Thymus (tissue), 11 donors: Measurements from ENCODE around the gene SINHCAF. TPM values are rescaled to one million over a fixed set of nuclear protein-coding genes. Genes with fewer than 3 reads are reported as not detected.
"Not testable (repeated sequence)": the region's sequence is repeated elsewhere in the genome, so short reads cannot be mapped to it uniquely, and the experiment has no call there.

Experiments
- DNase-seq, 9 donors: peaks; one replicate each; pipeline ENCODE4 v3.0.0-alpha.2; 2013; ENCODE audit warnings: low spot score in 9 of 9, low read depth in 6 of 9, missing footprints in 1 of 9
- H3K27ac ChIP-seq, 2 donors: one replicate each; pipeline ENCODE4 v1.5.1; 2013; ENCODE audit warnings: control low read depth in 1 of 2, low read depth in 1 of 2, low read length in 1 of 2, mild to moderate bottlenecking in 1 of 2, moderate library complexity in 1 of 2
- H3K27me3 ChIP-seq, 2 donors: one replicate each; pipeline ENCODE4 v1.5.1; 2013; ENCODE audit warnings: low read length in 1 of 2; ENCODE audit not compliant: control insufficient read depth in 2 of 2, insufficient read depth in 1 of 2
- H3K36me3 ChIP-seq, 2 donors: one replicate each; pipeline ENCODE4 v1.5.1; 2013; ENCODE audit warnings: low read length in 1 of 2, mild to moderate bottlenecking in 1 of 2, moderate library complexity in 1 of 2; ENCODE audit not compliant: control insufficient read depth in 2 of 2, insufficient read depth in 2 of 2
- H3K4me1 ChIP-seq, 2 donors: one replicate each; pipeline ENCODE4 v1.5.1; 2013; ENCODE audit warnings: low read length in 2 of 2; ENCODE audit not compliant: control insufficient read depth in 2 of 2, insufficient read depth in 2 of 2
- H3K4me3 ChIP-seq, 2 donors: one replicate each; pipeline ENCODE4 v1.5.1; 2013; ENCODE audit warnings: low read length in 2 of 2, control low read depth in 1 of 2, mild to moderate bottlenecking in 1 of 2
- H3K9me3 ChIP-seq, 2 donors: one replicate each; pipeline ENCODE4 v1.5.1; 2013; ENCODE audit warnings: low read length in 1 of 2, mild to moderate bottlenecking in 1 of 2; ENCODE audit not compliant: control insufficient read depth in 2 of 2, insufficient read depth in 1 of 2
- WGBS: extraction: QIAGEN DNeasy Blood & Tissue Kit; methylation state at CpG from one replicate; pipeline ENCODE4 v1.1.7; 2013; 5-methylcytosine and 5-hydroxymethylcytosine counted together
- polyA plus RNA-seq: library from polyadenylated mRNA; stranded (reverse); fragments of 200-250 nt; gene quantifications from one replicate; pipeline ENCODE4 v1.2.3, GENCODE V29; 2013
- total RNA-seq: library from RNA; stranded (reverse); fragments of 120-200 nt; gene quantifications from one replicate; pipeline ENCODE4 v1.2.4, GENCODE V29; 2013
- donor health status: healthy.

SINHCAF gene
- total and polyA plus RNA-seq, 2 donors = 57.0 to 116 TPM

DNA sequence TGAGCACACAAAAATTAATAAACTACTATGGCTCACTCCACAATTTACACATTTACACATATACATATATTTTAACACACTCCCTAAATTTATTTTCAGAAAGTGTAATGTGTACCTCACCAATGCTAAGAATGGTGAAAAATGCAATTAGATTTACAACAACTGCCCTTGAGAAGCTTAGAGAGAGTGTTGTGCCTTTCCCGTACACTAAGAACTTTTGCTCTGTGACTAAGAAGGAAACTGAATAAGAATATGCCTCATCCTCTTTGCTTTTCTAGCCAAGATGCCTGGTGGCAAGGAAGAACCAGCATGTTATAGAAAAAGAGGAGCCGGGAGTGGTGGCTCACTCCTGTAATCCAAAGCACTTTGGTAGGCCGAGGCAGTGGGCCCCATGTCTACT lies 62.3 kb downstream of the SINHCAF start:
- no peak overlapping the region for H3K27ac ChIP-seq
- H3K27me3 ChIP-seq = no peaks in the 10 kb centered on the region
- no peak for DNase-seq
- no peaks in the 10 kb centered on the region for H3K36me3 ChIP-seq
- H3K9me3 ChIP-seq = no peaks in the 10 kb centered on the region
- H3K4me1 ChIP-seq = no peaks in the 10 kb centered on the region
- WGBS = 96% methylated on average over 3 of the region's 3 CpGs
- no peak overlapping the region for H3K4me3 ChIP-seq

DNA sequence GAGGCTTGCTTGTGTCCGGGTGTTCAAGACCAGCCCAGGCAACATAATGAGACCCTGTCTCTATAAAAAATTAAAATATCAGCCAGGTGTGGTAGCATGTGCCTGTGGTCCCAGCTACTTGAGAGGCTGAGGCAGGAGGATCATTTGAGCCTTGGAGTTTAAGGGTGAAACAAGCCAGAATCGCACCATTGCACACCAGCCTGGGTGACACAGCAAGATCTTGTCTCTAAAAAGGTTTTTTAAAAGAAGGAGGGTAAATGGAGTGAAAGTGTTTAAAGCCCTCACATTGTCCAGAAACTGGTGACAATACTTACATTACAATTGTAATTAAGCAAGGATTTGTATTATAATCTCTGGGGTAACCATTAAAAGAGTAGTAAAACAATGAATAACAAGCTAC lies 64.2 kb downstream of the SINHCAF start:
- Histone ChIP-seq H3K4me1 (no peaks in the 10 kb centered on the region), H3K27ac (no peak overlapping the region), H3K4me3 (no peak overlapping the region), H3K27me3 (no peaks in the 10 kb centered on the region), H3K9me3 (no peaks in the 10 kb centered on the region), H3K36me3 (no peaks in the 10 kb centered on the region)
- WGBS = 97% methylated on average over 2 of the region's 2 CpGs
- no peak for DNase-seq

DNA sequence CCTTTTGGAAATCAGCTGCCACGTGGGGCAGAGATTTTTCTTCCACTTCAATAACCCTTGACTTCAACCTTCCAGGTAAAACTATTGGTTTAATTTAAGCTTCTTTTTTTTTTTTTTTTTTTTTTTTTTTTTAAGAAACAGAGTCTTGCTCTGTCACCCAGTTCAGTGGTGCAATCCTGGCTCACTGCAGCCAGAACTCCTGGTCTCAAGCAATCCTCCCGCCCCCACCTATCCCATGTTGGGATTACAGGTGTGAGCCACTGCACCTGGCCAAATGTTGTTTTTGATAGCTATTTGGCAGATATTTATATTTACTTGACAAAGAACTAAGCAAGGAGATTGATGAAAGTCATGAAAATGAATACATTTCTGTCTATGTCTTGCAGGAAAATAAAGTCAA lies 65.1 kb downstream of the SINHCAF start:
- no peaks in the 10 kb centered on the region for H3K27me3 ChIP-seq
- DNase-seq = no peak
- 92% methylated on average over 2 of the region's 2 CpGs for WGBS

DNA sequence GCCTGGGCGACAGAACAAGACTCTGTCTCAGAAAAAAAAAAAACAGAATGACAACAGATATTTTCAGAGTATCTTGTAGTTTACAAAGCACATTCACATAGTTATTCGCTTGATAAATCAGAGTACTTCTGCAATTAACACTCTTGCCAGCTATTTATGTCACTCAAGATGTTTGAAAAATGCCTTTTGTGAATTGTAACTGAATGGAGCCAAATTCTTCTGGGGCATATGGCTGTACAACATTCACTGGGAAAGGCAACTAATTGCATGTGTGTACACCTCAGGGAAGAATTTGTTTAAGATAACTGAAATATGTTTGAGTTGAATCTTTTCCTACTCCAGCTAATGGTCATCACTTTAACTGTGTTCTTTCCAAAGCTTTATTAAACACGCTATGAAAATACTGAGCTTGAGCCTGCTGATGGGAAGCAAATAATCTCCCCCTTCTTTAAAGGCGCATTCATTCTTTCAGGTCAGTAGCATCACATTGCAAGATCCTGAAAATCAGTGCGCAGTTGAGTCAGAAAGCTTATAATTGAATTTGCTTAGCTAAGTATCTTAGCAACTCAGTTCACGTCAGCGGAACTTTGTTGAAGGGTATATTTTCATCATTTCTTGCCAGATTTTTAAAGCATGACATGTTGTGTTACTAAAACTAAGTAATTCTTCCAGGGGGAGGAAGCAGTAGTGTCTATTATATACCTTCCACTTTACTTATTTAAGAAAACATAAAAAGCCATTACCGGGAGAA lies 66.6 kb downstream of the SINHCAF start:
- WGBS = 95% methylated on average over 8 of the region's 8 CpGs

More for the DNA sequence above, 65.1 kb downstream of the SINHCAF start:
- Histone ChIP-seq H3K4me3 (no peak overlapping the region), H3K27ac (no peak overlapping the region), H3K9me3 (no peaks in the 10 kb centered on the region), H3K36me3 (no peaks in the 10 kb centered on the region), H3K4me1 (no peaks in the 10 kb centered on the region)

GRCh38 chr12:31257784-31258183 lies 68.2 kb downstream of the SINHCAF start:
- no peaks in the 10 kb centered on the region for H3K4me1 ChIP-seq
- 80% methylated on average over 6 of the region's 6 CpGs for WGBS

More for the DNA sequence above, 66.6 kb downstream of the SINHCAF start:
- no peaks in the 10 kb centered on the region for H3K9me3 ChIP-seq
- H3K36me3 ChIP-seq = no peaks in the 10 kb centered on the region
- no peaks in the 10 kb centered on the region for H3K4me1 ChIP-seq
- DNase-seq = no peak
- H3K27ac ChIP-seq = no peak overlapping the region
- H3K4me3 ChIP-seq = no peak overlapping the region
- H3K27me3 ChIP-seq = no peaks in the 10 kb centered on the region

DNA sequence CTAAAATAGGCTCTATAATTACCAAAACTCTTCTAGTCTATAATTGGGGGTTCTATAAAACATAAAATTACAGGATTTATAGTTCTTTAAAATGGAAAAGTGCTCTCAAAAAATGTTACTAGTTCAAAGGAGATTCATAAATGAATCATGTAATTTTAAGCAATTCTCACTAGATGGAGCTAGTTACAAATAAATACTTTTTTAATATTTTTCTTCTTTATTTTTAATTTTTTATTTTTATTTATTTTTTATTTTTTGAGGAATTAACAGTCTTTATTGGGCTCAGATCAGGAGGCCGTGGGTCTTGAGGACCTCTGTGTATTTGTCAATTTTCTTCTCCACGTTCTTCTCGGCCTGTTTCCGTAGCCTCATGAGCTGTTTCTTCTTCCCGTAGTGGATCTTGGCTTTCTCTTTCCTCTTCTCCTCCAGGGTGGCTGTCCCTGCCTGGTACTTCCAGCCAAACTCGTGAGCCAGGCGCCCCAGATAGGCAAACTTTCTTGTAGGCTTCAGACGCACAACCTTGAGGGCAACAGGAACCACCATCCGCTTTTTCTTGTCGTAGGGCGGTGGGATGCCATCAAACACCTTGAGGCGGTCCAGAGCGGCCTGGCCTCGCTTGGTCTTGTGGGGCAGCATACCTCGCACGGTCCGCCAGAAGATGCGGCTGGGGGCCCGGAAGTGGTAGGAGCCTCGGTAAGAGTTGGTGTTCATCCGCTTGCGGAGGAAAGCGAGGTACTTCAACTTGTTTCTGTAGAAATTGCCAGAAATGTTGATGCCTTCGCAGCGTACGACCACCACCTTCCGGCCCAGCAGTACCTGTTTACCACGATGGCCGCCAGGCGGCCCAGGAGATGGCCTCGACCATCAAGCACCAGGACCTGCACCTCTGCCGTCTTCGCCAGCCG lies 74.0 kb downstream of the SINHCAF start:
- H3K4me1 ChIP-seq, H3K27ac ChIP-seq, H3K9me3 ChIP-seq, H3K36me3 ChIP-seq, H3K27me3 ChIP-seq, DNase-seq: not testable (repeated sequence)
- peak overlapping the region in 1 of 2 donors; percentile 22 for H3K4me3 ChIP-seq
- 65% methylated on average over 34 of the region's 34 CpGs for WGBS

More at GRCh38 chr12:31257784-31258183, 68.2 kb downstream of the SINHCAF start:
- Histone ChIP-seq H3K27ac (no peak overlapping the region), H3K4me3 (no peak overlapping the region), H3K9me3 (no peaks in the 10 kb centered on the region), H3K27me3 (no peaks in the 10 kb centered on the region), H3K36me3 (no peaks in the 10 kb centered on the region)
- DNase-seq = no peak

- Histone ChIP-seq H3K27me3 (no peaks in the 10 kb centered on the region), H3K4me1 (no peaks in the 10 kb centered on the region), H3K4me3 (no peak overlapping the region), H3K36me3 (no peaks in the 10 kb centered on the region), H3K9me3 (no peaks in the 10 kb centered on the region), H3K27ac (no peak overlapping the region)
- 90% methylated on average over 6 of the region's 6 CpGs for WGBS
- no peak for DNase-seq
These were observed 75.8 kb downstream of the SINHCAF start for GRCh38 chr12:31250179-31250578.

GRCh38 chr12:31249356-31249755 lies 76.6 kb downstream of the SINHCAF start:
- H3K27ac ChIP-seq = no peak overlapping the region
- H3K36me3 ChIP-seq = no peaks in the 10 kb centered on the region
- H3K4me1 ChIP-seq = no peaks in the 10 kb centered on the region
- no peaks in the 10 kb centered on the region for H3K9me3 ChIP-seq
- no peak overlapping the region for H3K4me3 ChIP-seq
- 84% methylated on average over 3 of the region's 3 CpGs for WGBS
- no peaks in the 10 kb centered on the region for H3K27me3 ChIP-seq
- DNase-seq = no peak

- no peak for DNase-seq
- no peaks in the 10 kb centered on the region for H3K4me1 ChIP-seq
- no peaks in the 10 kb centered on the region for H3K9me3 ChIP-seq
- H3K4me3 ChIP-seq = no peak overlapping the region
- H3K27ac ChIP-seq = no peak overlapping the region
- no peaks in the 10 kb centered on the region for H3K36me3 ChIP-seq
- WGBS = 100% methylated on average over 2 of the region's 2 CpGs
- H3K27me3 ChIP-seq = no peaks in the 10 kb centered on the region
These were observed 77.1 kb downstream of the SINHCAF start for GRCh38 chr12:31248815-31249214.
